Superior temporal gyrus (tissue), 1 donor: ENCODE results near the gene EFCAB6.

Experiments used
- DNase-seq: peaks from one replicate; pipeline ENCODE4 v3.0.0-alpha.2; 2016; ENCODE audit errors: extremely low spot score

The EFCAB6 gene, protein sequence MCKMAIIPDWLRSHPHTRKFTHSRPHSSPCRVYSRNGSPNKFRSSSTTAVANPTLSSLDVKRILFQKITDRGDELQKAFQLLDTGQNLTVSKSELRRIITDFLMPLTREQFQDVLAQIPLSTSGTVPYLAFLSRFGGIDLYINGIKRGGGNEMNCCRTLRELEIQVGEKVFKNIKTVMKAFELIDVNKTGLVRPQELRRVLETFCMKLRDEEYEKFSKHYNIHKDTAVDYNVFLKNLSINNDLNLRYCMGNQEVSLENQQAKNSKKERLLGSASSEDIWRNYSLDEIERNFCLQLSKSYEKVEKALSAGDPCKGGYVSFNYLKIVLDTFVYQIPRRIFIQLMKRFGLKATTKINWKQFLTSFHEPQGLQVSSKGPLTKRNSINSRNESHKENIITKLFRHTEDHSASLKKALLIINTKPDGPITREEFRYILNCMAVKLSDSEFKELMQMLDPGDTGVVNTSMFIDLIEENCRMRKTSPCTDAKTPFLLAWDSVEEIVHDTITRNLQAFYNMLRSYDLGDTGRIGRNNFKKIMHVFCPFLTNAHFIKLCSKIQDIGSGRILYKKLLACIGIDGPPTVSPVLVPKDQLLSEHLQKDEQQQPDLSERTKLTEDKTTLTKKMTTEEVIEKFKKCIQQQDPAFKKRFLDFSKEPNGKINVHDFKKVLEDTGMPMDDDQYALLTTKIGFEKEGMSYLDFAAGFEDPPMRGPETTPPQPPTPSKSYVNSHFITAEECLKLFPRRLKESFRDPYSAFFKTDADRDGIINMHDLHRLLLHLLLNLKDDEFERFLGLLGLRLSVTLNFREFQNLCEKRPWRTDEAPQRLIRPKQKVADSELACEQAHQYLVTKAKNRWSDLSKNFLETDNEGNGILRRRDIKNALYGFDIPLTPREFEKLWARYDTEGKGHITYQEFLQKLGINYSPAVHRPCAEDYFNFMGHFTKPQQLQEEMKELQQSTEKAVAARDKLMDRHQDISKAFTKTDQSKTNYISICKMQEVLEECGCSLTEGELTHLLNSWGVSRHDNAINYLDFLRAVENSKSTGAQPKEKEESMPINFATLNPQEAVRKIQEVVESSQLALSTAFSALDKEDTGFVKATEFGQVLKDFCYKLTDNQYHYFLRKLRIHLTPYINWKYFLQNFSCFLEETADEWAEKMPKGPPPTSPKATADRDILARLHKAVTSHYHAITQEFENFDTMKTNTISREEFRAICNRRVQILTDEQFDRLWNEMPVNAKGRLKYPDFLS (N-terminal part only)

DNA sequence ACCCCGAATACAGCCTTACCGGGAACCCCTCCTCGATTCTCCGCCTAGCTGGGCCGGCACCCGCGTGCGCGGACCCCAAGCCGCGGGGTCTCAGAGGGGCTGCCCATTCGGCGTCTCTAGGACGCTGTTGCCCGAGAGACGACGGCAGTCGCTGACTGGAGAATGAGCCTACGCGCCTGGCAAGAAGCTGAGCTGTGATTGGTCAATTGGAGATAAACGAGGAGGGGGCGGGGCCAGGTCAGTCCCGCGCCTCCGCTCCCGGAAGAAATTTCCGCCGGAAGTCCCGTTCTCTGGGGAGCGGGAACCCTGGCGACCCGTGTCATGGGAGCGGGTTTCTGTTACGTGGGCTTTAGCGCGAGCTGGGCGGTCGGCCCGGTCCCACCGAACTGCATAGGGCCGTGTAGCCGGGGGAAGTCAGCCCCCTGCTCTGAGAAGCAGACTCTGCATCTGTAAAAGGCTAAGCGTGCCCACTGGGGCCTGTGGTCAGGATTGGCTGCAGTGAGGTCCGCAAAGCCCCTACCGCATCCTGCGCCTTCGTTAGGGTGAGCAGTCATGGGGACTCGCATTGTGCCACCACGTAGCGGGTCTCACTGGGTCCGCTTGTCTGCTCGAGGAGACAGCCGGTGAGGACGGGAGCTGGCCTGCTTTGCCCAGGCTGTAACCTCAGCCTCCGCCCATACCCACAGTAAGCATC, at the start of gene EFCAB6:
EFCAB6 (minus strand) TSS at position 157 of the 694 bp plus-strand sequence. CDS start 29,987 bp downstream, outside the sequence.
- peak; percentile 95 for DNase-seq

GRCh38 chr22:43861529-43861928, 49.4 kb upstream of the EFCAB6 start:
- no peak for DNase-seq

DNA sequence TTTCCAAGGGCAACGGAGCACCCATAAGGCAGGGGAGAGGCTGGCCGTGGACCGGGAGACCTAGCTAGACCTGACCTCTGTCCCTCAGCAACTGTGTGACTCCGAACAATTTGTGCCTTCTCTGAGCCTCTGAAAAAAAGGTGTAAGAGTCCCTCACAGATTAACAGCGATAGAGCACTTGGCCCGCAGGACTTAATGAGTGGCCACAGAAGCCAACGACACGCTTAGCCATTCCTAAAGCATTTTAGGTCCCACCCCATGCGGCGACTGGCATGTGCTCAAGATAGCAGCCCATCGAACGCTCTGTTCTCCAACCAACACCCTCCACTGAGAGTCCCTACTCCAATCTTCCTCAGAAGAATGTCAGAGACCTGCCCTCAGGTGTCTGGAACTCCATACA, 48.7 kb upstream of the EFCAB6 start:
- DNase-seq = no peak

GRCh38 chr22:43860126-43860525, 48.0 kb upstream of the EFCAB6 start:
- DNase-seq = no peak

DNA sequence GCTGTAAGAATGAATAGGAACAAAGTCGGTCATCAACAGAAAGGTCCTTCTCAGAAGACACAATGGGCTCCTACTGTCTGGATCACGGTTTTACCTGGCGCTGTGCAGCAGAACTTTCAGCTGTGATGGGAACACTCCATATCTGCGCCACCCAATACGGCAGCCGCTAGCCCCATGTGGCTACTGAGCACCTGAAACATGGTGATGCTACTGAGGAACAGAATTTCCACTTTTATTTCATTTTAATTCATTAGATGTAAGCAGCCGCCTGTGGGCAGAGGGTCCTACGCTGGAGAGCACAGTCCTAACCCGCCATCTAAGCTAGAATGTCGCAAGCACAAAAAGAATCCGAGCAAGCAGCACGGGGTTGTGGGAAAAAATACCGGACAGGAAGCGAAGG, 47.5 kb upstream of the EFCAB6 start:
- no peak for DNase-seq

DNA sequence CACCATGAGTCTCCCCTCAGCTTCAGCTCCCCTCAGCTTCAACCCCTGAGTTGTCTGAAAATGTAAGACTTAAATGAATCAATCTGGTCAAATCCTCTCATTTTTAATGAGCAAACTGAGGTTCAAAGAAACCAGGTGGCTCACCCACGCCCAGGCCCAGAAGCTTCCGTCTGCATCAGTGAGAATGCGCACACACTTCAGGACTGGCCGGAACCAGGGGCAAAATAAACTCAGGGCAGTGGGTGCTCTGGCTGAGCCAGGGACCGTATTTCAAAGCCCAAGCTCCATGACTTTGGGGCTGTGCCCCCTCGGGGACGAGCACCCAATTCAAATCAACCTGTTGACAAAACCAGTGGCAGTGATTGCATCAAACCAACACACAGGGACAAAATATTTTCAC, 47.1 kb upstream of the EFCAB6 start:
- DNase-seq = no peak

DNA sequence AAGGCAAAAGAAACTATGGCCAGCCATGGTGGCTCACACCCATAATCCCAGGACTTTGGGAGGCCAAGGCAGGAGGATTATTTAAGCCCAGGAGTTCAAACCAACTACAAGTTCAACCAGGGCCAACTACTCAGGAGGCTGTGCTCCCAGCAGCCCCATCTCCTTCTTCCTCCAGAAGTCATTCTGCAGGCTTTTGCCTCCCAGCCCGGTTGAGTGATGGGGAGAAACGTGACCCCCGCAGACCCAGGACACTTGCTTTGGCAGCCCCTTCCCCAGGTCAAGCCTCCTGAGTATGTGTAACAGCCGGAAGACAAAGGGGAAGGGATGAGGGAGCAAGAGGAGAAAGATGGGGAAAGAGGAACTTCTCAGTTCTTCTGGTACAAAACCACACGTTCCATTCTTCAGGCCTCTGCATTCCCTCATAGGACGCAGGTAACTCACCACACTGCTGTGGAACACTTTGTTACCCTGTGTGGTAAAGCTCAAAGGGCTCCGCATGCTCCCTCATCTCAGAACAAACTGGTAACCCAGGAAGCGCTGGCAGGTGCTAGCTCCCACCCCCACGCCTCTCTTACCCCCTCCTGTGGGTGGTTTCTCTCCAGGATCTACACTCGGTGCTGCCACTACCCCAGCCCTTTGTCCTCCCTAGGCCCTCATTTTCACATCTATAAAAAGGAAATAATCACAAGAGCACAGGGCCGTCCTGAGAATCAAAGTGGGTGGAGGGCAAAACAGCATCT, 46.2 kb upstream of the EFCAB6 start:
- no peak for DNase-seq

GRCh38 chr22:43857367-43857766, 45.3 kb upstream of the EFCAB6 start:
- no peak for DNase-seq

DNA sequence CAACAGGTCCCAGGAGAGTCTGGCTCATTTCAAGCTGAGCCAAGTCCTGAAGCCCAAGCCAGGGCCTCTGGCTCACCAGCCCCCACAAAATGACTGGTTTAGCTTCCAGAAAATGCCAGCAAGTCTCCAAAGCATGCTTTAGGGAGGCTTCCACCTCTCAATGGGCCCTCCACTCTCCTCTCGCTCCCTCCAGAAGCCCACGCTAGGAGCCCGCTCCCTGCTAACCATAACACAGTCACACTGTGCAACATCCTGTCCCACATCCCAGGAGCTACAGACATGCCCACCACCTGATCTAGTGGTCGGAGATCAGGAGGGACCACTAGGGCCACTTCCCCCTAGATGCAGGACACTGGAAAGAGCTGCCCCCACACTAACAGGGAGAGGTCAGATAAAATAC, 43.3 kb upstream of the EFCAB6 start:
- DNase-seq = no peak

GRCh38 chr22:43854786-43855271, 42.7 kb upstream of the EFCAB6 start:
- DNase-seq = no peak

DNA sequence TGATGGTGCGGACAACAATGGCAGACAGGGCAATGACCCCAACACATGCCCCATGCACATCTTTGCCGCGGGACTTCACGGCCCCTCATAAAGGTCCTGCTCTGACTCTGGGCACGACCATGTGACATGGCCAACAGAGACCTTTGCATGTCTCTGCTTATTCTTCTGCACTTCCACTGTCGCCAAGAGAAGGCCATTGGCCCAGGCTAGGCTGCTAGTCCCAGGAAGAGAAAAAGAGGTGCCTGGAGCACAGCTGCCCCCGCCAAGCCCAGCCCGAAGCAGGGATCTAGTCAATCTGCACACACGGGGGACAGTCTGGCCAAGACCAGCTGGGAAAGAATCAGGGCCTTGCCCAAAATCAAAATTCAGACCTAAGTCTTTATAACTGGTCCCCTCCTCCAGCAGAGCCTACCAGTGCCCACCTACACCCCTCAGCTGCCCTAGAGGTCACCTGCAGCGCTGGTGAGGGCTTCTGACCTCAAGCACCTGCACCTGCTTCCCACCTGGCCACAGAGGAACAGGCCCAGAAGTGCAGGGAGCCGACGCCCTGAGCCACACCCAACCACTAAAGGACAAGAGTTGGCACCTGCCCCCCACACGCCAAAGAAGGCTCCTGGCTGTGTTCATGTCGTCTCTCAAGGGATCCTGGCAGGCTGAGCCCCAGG, 42.1 kb upstream of the EFCAB6 start:
- DNase-seq = no peak

DNA sequence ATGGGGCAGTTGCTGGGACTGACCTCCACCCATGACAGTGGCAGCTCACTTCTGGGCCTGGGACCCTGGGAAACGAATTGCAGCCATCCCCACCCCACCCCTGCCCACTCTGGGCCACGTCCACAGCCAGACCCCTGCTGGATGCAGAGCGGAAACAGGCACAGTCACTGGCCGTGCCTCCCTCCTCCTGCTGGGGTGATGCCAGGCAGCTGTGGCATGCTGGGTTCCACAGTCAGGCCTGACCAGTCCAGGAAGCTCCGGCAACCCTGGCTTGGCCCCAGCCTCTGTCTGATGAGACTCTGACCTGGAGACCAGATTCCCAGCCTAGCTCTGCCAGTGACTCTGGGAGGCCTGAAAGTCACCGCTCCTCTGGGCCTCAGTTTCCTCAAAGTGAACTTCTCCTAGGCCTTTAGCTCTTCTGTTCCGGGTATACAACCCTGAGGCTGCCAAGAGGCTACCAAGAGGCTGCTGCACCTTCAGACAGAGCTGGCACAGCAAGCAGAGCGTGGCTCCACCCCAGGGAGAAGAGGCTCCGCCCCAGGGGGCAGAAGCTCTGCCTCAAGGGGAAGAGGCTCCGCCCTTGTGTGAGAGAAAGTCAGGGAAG, 41.3 kb upstream of the EFCAB6 start:
- DNase-seq = no peak

DNA sequence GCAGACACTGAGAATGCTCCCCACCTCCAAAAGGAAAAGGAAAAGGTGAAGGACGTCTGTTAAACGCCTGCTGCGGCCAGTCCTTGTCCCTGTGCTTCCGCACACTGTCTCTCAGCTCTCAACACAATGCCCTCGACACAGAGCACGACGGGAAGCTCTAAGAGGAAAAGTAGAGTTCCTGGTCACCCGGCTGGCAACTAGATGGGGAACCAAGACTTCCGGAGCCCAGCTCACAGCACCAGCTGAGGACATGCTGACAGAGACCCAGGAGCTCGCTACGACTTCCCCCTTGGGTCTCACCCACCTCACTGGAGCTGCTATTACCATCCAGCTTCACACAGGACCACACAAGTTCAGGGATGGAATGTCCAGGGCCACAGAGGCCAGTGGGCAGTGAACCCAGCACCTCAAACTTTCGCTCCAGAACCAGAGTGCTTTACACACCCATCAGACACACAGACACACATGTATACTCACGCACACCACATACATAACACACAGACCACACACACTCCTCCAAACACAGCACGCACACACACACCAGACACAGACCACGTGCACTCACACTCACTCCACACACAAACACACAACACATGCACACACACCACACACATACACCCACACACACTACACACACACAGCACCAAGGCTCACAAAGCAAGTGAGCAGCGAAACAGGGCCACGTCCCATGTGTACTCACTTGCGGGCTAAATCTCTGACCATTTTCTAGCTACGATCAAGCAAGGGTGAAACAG, 40.6 kb upstream of the EFCAB6 start:
- DNase-seq = no peak

DNA sequence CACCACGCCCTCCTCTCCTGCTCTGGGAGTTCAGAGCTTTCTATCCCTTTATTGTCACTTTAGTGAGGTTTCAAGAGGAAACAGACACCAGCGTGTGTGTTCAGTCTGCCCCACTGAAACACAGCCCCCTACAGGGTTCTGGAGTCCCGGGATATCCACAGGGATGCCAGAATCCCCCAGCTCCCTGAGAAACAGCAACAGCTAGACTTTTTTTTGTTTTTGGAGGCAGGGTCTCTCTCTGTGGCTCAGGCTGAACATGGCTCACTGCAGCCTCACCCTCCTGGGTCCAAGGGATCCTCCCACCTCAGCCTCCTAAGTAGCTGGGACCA, 39.8 kb upstream of the EFCAB6 start:
- DNase-seq = no peak

- DNase-seq = peak; percentile 50
These were observed 39.2 kb upstream of the EFCAB6 start for GRCh38 chr22:43851058-43851978.

DNA sequence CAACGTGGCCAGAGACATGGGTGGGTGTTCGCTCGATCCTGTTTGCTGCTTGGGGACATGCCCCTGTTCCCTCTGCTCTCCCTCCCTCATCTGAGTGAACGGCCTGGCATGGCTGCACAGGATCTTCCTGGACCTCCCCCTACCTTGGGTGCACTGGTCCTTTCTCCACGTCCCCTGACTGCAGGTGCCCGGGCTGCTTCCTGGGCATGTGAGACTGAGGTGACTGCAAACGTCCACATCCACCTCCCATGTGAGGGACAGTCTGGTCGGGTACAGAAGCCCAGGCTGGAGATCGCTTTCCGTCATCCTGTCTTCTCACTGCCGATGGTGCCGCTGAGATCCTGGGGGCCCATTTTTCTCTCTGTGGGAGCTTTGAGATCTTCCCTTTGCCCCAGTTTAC, 38.4 kb upstream of the EFCAB6 start:
- no peak for DNase-seq

DNA sequence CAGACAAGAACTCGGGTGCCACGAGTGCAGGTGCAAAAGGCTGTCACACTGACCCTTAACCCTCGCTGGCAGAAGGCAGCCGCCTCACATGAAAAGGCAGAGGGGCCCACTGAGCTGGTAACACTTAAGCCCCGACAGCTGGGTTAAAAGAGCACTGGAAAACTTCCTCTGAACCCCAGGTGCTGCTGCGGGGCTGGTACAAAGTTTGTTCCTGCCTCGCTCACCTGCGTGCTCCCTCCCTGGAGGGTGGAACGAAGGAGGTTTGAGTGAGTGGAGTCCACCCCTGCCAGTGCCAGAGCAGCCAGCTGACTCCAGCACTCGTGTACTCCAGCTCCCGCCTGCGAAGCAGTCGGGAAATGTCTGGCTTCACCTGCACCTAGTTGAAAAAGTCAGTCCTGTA, 37.6 kb upstream of the EFCAB6 start:
- DNase-seq = no peak
